Activated naive CD4-positive, alpha-beta T cell treated with anti-CD3 and anti-CD28 coated beads for 36 hours (primary cell): ENCODE results near the gene UQCR11. TPM values are rescaled to one million over a fixed set of nuclear protein-coding genes. Genes with fewer than 3 reads are reported as not detected.

Source experiments
- CTCF ChIA-PET: fragments of 350-600 bp; sonication (Branson Sonifier 250); formaldehyde crosslinking; loops from one replicate; lab custom pipeline; 2021; ENCODE audit warnings: antibody characterized with exemption; lab: Charles Lee
- DNase-seq: peaks from one replicate; pipeline ENCODE4 v3.0.0-alpha.2; 2020
- H3K27ac Mint-ChIP-seq: one replicate; pipeline ENCODE4 v1.8.0; 2021; ENCODE audit warnings: mild to moderate bottlenecking, mixed read lengths
- H3K27me3 Mint-ChIP-seq: one replicate; pipeline ENCODE4 v1.8.0; 2021; ENCODE audit warnings: low read depth, mixed read lengths
- H3K36me3 Mint-ChIP-seq: one replicate; pipeline ENCODE4 v1.8.0; 2021; ENCODE audit warnings: low read depth, mixed read lengths
- H3K4me1 Mint-ChIP-seq: one replicate; pipeline ENCODE4 v1.8.0; 2021; ENCODE audit warnings: low read depth, mixed read lengths
- H3K4me3 Mint-ChIP-seq: one replicate; pipeline ENCODE4 v1.8.0; 2021; ENCODE audit warnings: mild to moderate bottlenecking, moderate library complexity, mixed read lengths
- H3K9me3 Mint-ChIP-seq: one replicate; pipeline ENCODE4 v1.8.0; 2021; ENCODE audit warnings: mixed read lengths
- intact Hi-C: fragments of 100-400 bp; cut with micrococcal nuclease; formaldehyde crosslinking; loops from one replicate; pipeline ENCODE4 v1.15.1; 2023
- total RNA-seq, 2 experiments: library from RNA; stranded (reverse); gene quantifications; one replicate each; pipeline ENCODE4 v1.2.3, GENCODE V29; 2021

UQCR11 gene
- total RNA-seq, 2 experiments from 2014 or later, result 281 to 293 TPM

DNA sequence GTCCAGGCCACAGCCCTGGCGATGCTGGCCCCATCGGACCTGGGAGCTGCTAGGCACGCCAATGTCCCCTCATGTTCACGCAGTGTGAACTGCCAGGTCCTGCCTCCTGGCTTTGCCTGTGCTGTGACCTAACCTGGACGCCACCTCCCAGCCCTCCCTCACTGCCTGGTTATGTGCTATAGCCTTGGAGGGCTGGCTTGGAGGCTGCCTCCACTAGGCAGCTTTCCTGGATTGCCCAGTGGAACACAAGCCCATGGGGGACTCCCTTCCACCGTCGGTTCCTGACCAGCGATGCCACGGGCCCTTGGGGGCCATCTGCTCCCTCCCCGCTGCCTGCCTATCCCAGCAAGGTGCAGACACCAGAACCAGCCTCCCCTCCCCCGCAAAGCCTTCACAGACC, 15.2 kb upstream of the UQCR11 start:
- Mint-ChIP-seq H3K27me3 (no peaks in the 10 kb centered on the region), H3K9me3 (no peaks in the 10 kb centered on the region), H3K27ac (no peak overlapping the region), H3K4me3 (no peak overlapping the region), H3K4me1 (peaks cover 21% of the 10 kb centered on the region), H3K36me3 (peaks cover 22% of the 10 kb centered on the region)
- intact Hi-C loops, result loop anchor here (5.0 kb wide), 1 partner anchor 52 kb away; no protein-coding TSS in a partner anchor
- no peak for DNase-seq
- CTCF ChIA-PET, result no interaction called here

DNA sequence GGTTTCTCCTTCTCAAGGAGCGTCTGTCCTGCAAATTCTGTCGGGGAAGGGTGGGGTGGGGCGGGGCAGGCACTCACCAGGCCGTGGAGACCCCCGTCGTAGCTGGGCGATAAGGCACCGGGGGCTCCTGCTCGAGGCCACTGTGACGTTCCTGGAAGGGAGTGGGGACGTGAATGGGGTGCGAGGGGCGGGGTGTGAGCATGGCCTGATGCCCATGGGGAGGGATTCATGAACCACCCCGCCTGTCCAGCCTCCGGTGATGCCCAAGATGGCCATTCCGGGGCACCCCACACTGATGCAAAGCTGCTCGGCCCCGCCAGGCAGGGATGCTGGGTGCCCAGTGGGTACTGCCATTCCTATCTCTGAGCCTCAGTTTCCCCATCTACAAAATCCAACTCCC, 14.4 kb upstream of the UQCR11 start:
- intact Hi-C loops, result loop anchor here (5.0 kb wide), 1 partner anchor 53 kb away; no protein-coding TSS in a partner anchor
- Mint-ChIP-seq H3K27me3 (no peaks in the 10 kb centered on the region), H3K4me1 (peaks cover 21% of the 10 kb centered on the region), H3K36me3 (peaks cover 23% of the 10 kb centered on the region), H3K4me3 (no peak overlapping the region), H3K27ac (no peak overlapping the region), H3K9me3 (no peaks in the 10 kb centered on the region)
- CTCF ChIA-PET, result no interaction called here
- DNase-seq, result no peak

DNA sequence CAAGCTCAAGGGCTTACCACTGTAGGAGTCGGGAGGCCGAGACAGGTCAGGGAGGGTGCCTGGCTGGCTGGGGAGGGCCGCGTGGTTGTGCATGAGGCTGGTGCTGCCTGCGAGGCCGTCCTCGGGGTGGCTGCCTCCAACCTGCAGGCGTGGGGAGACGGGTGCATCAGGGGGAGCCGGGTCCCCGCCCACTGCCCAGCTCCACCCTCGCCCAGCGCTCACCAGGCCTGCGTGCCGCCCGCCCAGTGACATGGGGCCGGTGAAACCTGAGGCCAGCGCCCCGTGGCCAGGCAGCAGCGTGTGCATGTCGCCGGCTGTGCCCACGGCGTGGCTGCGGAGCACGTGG, 13.8 kb upstream of the UQCR11 start:
- intact Hi-C loops, result no loop called here
- H3K4me1 Mint-ChIP-seq, result peaks cover 21% of the 10 kb centered on the region
- no peak for DNase-seq
- H3K27ac Mint-ChIP-seq, result no peak overlapping the region
- no peaks in the 10 kb centered on the region for H3K9me3 Mint-ChIP-seq
- no peak overlapping the region for H3K4me3 Mint-ChIP-seq
- no peaks in the 10 kb centered on the region for H3K27me3 Mint-ChIP-seq
- CTCF ChIA-PET, result no interaction called here
- H3K36me3 Mint-ChIP-seq, result peaks cover 21% of the 10 kb centered on the region

DNA sequence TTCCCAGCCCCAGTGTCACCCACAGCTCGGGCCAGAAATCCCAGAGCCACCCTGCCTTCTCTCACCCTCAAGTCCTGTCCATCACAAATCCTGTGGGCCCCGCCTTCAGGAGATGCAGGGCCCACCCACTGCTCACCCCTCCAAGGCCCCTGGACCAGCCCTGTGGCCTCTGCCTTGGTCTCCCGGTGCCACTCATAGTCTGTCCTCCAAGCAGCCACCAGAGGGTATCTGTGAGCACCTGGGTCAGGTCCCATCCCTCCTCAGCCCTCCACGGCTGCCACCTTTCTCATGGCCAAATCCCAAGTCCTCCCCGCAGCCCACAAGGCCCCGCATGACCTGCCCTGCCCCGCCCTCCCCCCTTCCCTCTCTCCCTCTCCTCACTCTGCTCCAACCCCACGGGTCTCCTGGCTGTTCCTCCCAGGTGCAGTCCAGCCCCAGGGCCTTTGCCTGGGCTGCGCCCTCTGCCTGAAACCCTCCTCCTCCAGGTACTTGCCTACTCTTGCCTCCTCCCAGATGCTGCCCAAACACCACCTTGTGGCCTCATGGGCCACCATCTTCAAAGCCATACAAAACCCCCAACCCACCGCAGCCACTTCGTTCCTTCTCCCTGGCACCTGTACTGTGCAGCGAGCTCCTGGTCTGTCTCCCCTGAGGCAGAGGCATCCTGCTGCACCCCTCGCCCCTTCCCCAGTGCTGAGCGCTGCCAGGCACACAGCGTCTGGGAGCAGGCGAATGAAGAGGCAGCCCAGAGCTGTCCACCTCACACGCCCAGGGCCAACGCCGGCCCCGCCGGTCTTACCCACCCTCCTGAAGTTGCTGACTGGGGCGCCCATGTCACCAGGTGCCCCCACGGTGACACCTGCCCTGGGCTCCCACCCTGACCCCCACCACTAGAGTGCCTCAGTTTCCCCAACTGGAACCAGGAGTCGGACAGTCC, 13.2 kb upstream of the UQCR11 start:
- peaks cover 21% of the 10 kb centered on the region for H3K36me3 Mint-ChIP-seq
- peak overlapping the region; percentile 12 for H3K27ac Mint-ChIP-seq
- DNase-seq, result peak; percentile 41
- CTCF ChIA-PET, result interaction anchor here (1.7 kb wide), 1 partner anchor 54 kb away, joined by 6 read pairs; no protein-coding TSS in a partner anchor
- H3K27me3 Mint-ChIP-seq, result no peaks in the 10 kb centered on the region
- intact Hi-C loops, result no loop called here
- H3K4me3 Mint-ChIP-seq, result no peak overlapping the region
- H3K9me3 Mint-ChIP-seq, result no peaks in the 10 kb centered on the region
- H3K4me1 Mint-ChIP-seq, result peaks cover 21% of the 10 kb centered on the region

DNA sequence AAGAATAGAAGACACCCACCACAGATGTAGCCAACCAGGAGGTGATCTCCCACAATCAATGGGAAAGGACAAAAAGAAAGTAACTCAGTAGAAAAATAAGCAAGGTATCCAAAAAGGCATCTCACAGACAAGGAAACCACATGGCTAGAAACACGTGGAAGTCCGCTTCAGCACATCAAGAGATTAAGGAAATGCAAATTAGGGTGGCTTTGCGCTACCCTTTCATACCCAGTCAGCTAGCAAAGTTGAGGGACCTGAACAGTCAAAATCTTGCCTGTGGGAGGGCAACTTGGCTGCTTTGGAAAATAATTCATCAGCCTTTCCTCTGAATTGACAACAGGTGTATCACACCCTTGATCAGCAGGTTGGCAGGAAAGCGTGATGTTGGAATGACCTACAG, 11.6 kb upstream of the UQCR11 start:
- Mint-ChIP-seq H3K27ac (no peak overlapping the region), H3K36me3 (peaks cover 20% of the 10 kb centered on the region), H3K9me3 (no peaks in the 10 kb centered on the region), H3K27me3 (no peaks in the 10 kb centered on the region), H3K4me3 (no peak overlapping the region), H3K4me1 (peaks cover 21% of the 10 kb centered on the region)
- intact Hi-C loops, result no loop called here
- CTCF ChIA-PET, result interaction anchor here (1.7 kb wide), 1 partner anchor 56 kb away, joined by 6 read pairs; no protein-coding TSS in a partner anchor
- DNase-seq, result no peak

DNA sequence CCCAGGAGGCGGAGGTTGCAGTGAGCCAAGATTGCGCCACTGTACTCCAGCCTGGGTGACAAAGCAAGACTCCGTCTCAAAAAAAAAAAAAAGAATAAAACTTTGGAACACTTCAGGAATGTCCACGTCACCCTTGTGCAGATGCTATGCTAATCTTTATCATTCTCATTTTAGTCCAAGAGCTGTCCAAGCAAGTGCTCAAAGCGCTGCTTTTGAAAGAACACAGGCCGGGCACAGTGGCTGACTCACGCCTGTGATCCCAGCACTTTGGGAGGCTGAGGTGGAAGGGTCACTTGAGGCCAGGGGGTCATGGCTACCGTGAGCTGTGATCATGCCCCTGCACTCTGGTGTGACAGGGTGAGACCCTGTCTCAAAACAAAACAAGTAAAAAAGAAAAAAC, 11.1 kb upstream of the UQCR11 start:
- CTCF ChIA-PET, result interaction anchor here (1.7 kb wide), 1 partner anchor 56 kb away, joined by 6 read pairs; no protein-coding TSS in a partner anchor
- H3K36me3 Mint-ChIP-seq, result peaks cover 24% of the 10 kb centered on the region
- H3K9me3 Mint-ChIP-seq, result no peaks in the 10 kb centered on the region
- intact Hi-C loops, result no loop called here
- H3K4me3 Mint-ChIP-seq, result no peak overlapping the region
- H3K4me1 Mint-ChIP-seq, result peaks cover 21% of the 10 kb centered on the region
- H3K27me3 Mint-ChIP-seq, result no peaks in the 10 kb centered on the region
- H3K27ac Mint-ChIP-seq, result no peak overlapping the region
- no peak for DNase-seq

DNA sequence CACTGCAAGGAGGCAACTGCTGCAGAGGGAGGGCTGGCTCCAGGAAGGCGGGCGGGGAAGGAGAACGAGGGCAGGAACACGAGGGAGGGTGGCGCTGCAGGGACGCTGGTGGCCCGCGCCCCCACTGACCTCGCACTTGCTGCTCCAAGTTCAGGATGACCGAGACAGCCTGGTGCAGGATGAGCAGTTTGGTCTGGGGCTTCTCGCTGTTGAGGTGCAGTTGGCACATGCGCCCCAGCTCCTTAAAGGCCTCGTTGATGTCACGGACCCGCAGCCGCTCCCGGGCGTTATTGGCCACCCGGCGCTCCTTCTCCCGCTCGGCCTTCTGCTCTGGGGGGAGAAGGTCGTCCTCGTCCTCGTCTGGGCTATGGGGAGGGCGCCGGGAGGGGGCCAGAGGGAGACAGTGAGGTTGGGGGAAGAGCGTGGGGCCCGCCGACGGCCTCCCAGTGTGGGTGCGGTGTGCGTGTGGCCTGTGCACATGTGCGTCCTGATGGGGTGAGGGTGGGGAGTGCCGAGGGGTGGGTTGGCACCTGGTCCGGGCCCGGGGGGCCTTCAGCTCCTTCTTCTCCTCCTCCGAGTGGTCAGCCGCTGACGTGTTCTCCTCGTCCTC, 10.0 kb upstream of the UQCR11 start:
- no peak for DNase-seq
- H3K4me1 Mint-ChIP-seq, result peaks cover 27% of the 10 kb centered on the region
- no peaks in the 10 kb centered on the region for H3K9me3 Mint-ChIP-seq
- no peaks in the 10 kb centered on the region for H3K27me3 Mint-ChIP-seq
- peaks cover 27% of the 10 kb centered on the region for H3K36me3 Mint-ChIP-seq
- no peak overlapping the region for H3K27ac Mint-ChIP-seq
- H3K4me3 Mint-ChIP-seq, result no peak overlapping the region
- intact Hi-C loops, result no loop called here
- CTCF ChIA-PET, result no interaction called here

DNA sequence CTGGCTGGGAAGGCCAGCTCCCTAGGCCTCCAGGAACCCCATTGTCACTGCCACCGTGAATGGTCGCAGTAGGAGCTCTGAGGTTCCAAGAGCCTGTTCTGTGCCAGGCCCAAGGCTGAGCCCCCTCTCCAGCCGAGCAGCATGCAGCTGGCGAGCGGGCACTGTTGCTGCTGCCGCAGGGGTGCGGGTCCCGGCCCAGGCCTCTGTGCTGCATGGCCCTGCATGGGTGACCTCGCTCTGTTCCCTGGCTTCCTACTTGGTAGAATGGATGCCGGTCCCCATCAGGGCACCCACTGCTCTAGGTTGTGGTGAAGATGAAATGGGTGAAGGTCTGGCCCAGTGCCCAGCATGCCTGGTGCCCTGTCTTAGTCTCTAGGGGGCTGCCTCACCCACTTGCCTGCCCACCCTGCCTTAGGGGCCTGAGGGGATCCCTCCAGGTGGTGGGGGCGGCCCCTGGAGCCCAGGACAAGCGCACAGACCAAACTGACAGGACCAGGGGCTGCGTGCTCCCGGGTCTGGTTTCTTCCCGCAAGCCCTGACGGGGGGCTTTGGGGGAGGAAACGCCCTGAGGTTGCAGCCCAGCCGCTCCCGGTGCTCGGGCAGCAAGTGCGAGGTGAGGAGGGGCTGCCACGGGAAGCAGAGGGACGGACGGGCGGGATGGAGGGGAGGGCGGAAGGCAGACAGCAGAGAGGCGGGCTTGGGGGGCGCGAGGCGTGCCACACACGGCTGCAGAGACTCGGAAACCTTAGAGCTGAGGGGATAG, 8.7 kb upstream of the UQCR11 start:
- H3K27me3 Mint-ChIP-seq, result no peaks in the 10 kb centered on the region
- H3K36me3 Mint-ChIP-seq, result peaks cover 27% of the 10 kb centered on the region
- no peak overlapping the region for H3K27ac Mint-ChIP-seq
- intact Hi-C loops, result no loop called here
- H3K4me3 Mint-ChIP-seq, result no peak overlapping the region
- DNase-seq, result no peak
- CTCF ChIA-PET, result no interaction called here
- H3K4me1 Mint-ChIP-seq, result peaks cover 35% of the 10 kb centered on the region
- no peaks in the 10 kb centered on the region for H3K9me3 Mint-ChIP-seq

DNA sequence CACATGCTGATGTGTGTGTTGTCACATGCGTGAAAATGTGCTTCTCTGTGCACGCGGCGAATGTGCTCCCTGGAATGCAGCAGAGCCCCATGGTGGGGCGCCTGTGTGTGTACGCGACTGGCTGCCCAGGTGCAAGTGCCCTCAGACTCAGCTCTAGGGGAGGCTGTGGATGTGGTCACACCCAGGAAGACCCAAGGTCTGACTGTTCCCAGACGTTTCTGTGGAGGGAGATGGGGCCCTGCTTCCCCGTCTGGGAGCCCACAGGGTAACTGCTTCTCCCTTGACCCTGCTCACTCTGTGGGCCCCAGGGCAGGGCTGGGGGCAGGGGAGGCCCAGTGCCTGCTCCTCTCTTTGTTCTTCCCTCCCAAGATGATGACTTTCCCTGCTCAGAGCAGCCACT, 7.9 kb upstream of the UQCR11 start:
- Mint-ChIP-seq H3K27me3 (no peaks in the 10 kb centered on the region), H3K4me3 (no peak overlapping the region), H3K4me1 (peaks cover 35% of the 10 kb centered on the region), H3K36me3 (peaks cover 26% of the 10 kb centered on the region), H3K9me3 (no peaks in the 10 kb centered on the region), H3K27ac (no peak overlapping the region)
- DNase-seq, result no peak
- CTCF ChIA-PET, result no interaction called here
- intact Hi-C loops, result no loop called here

DNA sequence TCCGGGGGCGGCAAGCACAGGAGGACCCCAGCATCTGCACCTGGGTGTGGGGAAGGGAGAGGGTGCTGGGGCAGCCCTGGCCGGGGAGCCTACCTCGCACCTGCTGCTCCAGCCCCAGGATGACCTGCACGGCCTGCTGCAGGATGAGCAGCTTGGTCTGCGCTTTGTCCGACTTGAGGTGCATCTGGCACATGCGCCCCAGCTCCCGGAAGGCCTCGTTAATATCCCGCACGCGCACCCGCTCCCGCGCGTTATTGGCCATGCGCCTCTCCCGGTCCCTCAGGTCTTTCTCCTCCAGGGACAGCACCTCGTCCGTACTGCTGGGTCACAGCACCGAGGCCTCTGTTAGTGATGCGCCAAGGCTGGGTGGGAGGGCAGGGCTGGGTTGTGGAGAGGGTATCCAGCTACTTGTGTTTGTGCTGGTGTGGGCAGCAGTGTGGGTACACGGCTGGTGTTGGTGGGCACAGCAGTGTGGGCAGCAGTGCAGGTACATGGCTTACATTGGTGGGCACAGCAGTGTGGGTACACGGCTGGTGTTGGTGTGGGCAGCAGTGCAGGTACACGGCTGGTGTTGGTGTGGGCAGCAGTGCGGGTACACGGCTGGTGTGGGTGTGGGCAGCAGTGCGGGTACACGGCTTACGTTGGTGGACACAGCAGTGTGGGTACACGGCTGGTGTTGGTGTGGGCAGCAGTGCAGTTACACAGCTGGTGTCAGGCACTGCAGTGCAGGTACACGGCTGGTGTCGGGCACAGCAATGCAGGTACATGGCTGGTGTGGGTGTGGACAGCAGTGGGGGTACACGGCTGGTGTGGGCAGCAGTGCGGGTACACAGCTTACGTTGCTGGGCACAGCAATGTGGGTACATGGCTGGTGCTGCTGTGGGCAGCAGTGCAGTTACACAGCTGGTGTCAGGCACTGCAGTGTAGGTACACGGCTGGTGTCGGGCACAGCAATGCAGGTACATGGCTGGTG, 7.1 kb upstream of the UQCR11 start:
- DNase-seq, result no peak
- H3K27me3 Mint-ChIP-seq, result no peaks in the 10 kb centered on the region
- CTCF ChIA-PET, result no interaction called here
- H3K4me1 Mint-ChIP-seq, result peaks cover 30% of the 10 kb centered on the region
- H3K36me3 Mint-ChIP-seq, result peaks cover 24% of the 10 kb centered on the region
- no peak overlapping the region for H3K4me3 Mint-ChIP-seq
- no peaks in the 10 kb centered on the region for H3K9me3 Mint-ChIP-seq
- no peak overlapping the region for H3K27ac Mint-ChIP-seq
- intact Hi-C loops, result no loop called here

DNA sequence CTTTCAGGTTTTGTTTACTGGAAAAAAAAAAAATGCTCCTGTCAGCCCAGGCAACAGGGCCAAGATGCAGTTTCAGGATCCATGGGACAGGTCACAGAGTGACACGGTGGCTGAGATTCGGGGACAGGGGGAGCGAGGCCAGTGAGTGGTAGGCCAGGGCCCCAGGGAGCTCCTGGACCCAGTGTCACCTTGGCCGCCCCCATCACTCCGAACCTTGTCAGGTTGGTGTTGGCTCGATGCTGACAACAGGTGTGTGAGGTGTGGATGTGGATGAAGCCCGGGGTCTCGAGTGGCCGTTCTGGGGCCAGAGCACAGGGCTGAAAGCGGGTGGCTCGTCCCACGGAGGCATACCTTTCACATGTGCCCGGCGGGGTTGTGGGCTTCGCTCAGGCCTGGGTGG, 6.1 kb upstream of the UQCR11 start:
- intact Hi-C loops, result no loop called here
- Mint-ChIP-seq H3K36me3 (peaks cover 21% of the 10 kb centered on the region), H3K27me3 (no peaks in the 10 kb centered on the region), H3K4me1 (peaks cover 25% of the 10 kb centered on the region), H3K4me3 (no peak overlapping the region), H3K27ac (no peak overlapping the region), H3K9me3 (no peaks in the 10 kb centered on the region)
- CTCF ChIA-PET, result no interaction called here
- no peak for DNase-seq
